ENCODE measurements around the gene GNPAT.
"Not testable (repeated sequence)": the region's sequence is repeated elsewhere in the genome, so short reads cannot be mapped to it uniquely, and the experiment has no call there.

Gene GNPAT

DNA sequence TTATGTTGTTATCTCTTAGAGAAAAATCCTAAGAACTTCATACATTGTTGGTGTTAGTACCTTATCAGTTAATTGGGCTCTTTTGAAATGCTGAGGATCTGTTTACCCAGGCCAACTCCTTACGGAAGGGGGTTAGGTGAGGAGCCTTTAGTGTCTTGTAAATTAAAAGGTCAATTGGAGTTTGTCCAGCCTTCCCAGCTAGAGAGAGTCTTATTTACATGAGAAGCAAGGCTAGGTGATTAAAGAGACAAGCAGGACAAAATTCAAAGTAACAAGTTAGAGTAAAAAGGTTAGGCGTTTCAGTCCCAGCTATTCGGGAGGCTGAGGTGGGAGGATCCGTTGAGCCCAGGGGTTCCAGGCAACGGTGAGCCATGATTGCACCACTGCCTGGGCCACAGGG lies 28.7 kb upstream of the GNPAT start:
- in situ Hi-C loops (cut with MboI; ENCODE audit: low sequenced_read_pairs), result not testable (repeated sequence)

DNA sequence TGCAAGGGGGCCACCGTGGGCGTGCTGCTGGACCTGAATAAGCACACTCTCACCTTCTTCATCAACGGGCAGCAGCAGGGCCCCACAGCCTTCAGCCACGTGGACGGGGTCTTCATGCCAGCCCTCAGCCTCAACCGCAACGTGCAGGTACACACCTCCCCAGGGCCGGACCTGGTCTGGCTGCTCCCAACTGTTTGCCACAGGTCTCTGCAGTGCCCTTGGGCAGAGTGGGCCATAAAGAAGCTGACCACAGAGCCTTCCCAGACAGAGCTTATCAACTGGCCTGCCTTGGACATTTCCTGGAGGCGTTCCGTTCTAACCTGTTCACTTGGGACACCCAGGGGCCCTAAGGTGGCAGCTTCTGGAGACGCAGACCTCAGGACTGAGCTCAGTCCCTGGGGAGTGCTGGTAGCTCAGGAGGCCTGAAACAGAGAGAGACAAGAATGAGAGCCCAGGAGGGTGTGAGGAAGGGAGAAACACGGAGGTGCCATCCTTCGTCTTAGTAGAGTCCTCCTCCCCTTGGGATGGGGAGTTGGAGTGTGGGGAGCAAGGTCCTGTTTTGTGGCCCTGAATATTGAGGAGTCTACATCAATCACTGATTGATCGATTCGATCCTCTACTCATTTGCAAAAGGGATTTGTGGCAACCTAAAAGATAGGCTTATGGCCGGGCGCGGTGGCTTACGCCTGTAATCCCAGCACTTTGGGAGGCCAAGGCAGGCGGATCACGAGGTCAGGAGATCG lies 27.0 kb upstream of the GNPAT start:
- in situ Hi-C loops (cut with MboI; ENCODE audit: low sequenced_read_pairs), result no loop called here

DNA sequence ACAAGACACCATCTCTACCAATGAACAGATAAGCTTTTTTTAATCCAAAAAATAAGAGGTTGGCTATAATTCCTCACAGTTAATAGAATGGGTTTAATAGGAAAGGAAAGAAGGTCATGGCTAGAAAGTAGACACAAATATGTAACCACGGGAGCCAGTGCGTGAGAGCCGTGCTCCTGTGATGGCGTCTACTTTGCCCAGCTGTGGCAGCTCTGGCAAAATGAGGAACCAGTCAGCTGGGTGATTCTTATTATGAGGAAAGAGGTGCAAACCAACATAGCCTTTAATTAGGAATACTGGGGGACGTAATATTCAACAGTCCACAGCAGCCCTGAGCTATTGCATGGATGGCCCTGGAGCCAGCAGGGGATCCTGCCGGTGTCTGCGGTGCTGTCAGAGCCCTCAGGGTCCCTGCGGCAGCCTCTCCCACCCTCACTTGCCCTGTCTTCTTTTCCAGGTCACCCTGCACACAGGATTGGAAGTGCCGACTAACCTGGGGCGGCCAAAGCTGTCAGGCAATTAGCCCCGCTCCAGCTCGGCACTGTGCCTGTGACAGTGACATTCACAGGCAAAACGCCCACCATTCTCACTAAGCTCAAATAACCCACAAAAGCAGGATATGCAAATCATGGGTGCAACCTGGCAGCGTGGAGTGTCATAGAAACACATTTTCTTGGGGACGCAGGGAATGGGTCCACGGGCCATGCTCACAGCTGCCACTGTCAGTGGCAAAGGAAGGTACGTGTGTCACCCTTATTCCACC lies 25.9 kb upstream of the GNPAT start:
- in situ Hi-C loops (cut with MboI; ENCODE audit: low sequenced_read_pairs), result no loop called here

DNA sequence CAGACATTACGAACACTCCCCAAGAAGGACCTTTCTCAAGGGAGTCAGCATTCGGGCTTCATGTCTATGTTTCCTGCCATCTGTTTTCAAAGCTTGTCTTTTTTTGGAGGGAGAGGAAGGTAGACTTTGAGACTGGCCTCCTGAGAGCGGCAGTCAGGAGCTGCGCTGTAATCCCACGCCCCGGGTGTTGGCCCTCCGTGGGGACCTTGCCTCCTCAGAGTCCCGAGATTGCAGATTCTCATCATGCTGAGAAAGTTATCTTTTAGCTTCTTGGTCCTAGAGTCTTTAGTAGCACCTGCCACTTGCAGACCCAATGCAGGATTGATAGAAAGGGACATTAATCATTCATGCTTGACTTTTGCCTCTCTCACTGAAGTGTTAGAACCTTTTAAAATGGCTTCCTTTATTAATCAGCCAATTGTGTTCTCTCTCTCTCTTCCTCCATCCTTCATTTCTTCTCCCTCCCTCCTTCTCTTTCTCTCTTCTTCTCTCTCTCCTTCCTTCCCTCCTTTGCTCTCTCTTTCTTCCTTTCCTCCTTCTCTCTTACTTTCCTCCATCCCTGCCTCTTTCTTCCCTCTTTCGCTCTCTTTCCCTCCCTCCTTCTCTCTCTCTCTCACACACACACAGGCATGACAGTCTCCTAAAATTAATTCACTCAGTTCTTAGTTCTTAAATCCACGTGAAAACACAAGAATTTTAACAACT lies 25.2 kb upstream of the GNPAT start:
- in situ Hi-C loops (cut with MboI; ENCODE audit: low sequenced_read_pairs), result no loop called here

DNA sequence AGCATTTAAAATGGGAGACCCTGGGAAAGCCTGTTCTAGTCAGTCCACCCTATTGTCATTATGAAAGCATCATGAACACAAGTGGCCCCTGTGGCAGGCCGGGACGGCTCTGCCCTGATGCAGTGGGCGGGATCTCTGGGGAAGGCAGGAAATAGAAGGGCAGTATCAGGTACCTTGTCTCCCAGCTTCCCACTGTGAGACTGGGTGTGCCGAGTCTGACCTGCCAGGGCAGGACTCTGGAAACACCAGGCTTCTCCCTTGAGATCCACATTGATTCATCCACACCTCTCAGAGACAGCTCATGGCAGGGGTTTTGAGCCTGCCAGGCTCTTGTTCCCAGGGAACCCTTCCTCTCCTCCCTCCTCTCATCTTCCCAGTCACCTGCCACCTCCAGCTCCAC lies 24.5 kb upstream of the GNPAT start:
- in situ Hi-C loops (cut with MboI; ENCODE audit: low sequenced_read_pairs), result no loop called here

DNA sequence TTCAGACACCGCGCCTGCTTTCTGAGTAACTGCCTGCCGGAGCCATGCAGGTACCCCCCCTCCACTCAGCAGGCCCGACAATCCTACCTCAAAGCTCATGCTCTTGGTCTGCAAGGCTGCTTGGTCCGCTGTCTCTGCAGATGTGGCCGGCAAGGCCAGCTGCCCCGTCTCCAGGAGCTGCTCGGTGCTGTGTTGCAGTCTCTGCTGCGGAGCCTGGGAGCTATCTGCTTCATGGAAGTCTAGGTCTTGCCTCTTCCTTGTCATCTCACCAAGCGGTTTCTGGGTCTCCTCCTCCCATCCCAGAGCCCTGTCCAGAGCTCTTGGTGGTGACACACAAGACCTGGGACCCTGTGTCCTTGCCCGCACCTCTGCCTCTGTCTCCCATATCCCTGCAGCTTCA lies 24.0 kb upstream of the GNPAT start:
- in situ Hi-C loops (cut with MboI; ENCODE audit: low sequenced_read_pairs), result no loop called here

DNA sequence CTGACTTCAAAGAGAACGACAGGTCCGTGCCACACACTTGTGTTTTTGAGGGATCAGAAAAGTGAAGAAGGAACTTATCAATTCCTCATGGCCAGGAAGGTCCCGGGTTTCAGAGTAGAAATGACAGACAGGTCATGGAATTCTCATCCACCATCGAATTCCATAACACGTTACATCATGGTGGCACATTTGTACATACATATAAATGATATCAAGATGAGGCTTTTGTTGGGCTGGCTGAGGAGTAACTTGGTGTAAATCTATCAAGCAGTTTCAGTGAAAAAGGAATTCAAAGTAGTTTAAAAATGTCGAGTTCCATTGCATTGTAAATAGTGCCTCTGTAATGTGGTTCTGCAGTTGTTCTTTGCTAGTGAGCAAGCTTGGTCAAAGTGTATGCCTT lies 22.9 kb upstream of the GNPAT start:
- in situ Hi-C loops (cut with MboI; ENCODE audit: low sequenced_read_pairs), result no loop called here

DNA sequence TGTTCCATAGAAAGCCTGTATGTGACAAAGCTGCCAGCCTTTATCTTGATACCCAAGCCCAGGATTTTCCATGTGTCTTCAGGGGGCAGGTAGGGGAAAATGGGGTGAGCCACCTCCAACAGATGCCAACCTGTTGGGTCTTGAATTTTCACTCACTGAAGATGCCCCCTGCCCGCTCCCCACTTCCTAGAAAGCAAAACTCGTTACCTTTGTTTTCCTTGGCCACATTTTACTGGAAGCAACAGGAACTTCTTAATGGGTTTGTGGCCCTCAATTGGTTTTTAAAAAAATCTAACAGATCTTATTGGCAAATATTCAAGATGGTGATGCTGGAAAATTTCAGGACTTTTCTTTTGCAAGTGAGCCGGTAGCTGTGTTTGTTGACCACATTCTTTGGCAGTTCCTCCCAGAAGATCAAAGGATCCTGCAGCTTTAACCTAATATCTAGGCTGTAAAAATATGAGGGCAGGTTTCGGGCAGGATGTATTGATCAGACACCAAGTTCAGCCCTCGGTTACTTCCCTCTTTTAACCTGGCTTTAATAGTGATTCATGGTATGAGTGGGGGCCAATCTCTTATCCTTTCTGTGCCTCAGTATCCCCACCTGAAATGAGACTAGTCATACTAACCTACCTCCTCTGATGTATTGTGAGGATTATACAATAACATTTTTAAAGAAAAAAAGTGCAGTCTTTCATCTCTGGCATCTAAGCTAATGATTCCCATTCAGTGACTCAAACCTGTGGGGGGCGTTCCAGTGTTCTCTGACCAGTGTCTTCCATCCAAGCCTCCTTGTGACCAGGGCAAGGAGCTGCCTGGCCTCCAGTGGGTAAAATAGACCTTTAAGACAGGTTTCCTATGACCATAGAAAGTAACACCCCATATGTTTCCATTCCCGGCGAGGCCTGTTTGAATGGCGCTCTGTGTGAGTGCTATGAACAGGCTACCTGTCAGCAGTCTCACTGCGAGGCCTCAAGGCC lies 21.3 kb upstream of the GNPAT start:
- in situ Hi-C loops (cut with MboI; ENCODE audit: low sequenced_read_pairs), result no loop called here

DNA sequence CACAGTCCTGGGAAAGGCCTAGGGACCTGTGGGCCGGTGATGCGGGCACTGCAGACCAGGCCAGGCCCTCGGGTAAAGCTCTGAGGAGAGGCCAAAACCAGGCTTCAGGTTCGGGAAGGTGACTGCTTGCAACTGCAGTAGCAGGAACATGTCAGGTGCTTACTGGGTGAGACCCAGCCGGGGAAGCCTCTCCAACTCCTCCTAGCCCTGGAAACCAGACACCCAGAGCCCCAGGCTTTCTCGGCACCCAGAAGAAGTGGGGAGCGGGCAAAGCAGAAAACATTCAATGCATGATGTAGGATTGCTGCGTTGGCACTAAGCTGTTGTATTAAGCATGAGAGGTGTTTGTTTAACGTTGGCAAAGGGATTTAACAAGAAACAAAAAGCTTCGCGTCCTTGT lies 20.2 kb upstream of the GNPAT start:
- in situ Hi-C loops (cut with MboI; ENCODE audit: low sequenced_read_pairs), result no loop called here

DNA sequence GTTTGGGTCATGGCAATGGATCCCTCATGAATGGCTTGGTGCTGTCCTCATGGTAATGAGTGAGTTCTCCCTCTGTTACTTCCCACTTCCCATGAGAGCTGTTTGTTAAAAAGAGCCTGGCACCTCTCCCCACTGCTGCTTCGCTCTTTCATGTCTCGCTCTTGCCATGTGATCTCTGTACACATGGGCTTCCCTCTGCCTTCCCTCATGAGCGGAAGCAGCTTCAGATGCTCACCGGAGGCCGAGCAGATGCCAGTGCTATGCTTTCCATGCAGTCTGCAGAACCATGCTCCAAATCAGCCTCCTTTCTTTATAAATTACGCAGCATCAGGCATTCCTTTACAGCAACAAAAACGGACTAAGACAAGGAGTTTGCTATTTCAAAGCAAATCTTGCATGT lies 14.9 kb upstream of the GNPAT start:
- in situ Hi-C loops (cut with MboI; ENCODE audit: low sequenced_read_pairs), result no loop called here

DNA sequence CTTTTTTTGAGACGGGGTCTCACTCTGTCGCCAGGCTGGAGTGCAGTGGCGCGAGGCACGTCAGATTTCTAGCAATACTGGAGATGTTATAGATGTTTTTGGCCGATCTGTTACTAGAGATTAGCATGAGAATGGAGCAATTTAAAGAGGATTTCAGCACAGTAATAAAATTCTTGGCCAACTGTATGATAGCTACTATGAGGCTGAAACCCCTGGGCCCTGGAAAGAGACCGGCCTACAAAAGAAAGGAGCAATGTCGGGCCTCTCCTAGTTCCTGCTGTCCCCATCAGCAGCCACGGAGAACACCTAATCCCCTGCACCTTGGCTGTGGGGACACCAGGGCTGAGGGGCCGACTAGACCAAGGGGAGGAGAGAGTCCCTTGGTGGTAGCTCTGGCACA lies 9.5 kb upstream of the GNPAT start:
- in situ Hi-C loops (cut with MboI; ENCODE audit: low sequenced_read_pairs), result no loop called here

DNA sequence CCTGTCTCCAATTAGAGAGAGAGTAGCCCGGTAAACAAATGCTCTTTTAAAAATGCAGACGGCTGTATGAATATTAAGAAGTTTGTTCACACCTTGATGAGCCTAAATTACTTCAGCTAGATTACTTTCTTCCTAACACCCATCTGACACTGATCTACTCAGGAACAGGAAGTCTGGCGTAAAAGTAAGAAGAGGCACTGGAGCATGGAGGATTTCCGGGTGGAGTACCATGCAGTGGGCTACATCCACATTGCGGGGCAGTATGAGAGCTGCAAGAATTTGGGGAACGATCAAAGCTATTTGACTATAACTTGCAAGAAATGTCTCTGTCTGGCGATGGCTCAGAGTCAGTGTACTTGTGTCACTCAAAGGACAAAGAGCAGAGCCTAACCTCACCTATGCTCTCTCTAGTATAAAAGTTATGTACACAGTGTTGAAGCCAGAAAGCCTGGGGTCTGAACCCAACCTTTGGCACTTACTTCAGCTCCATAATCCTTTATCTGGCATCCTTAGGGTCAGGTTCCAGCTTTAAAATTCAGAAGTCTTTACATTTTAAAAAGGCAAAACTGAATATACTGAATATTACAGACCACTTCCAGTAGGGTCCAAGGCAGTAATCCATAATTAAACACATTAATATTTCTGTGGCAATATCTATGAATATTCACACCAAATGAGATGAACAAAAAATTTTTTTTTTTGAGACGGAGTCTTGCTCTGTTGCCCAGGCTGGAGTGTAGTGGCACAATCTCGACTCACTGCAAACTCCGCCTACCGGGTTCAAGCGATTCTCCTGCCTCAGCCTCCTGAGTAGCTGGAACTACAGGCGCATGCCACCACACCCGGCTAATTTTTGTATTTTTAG lies 7.9 kb upstream of the GNPAT start:
- in situ Hi-C loops (cut with MboI; ENCODE audit: low sequenced_read_pairs), result no loop called here

DNA sequence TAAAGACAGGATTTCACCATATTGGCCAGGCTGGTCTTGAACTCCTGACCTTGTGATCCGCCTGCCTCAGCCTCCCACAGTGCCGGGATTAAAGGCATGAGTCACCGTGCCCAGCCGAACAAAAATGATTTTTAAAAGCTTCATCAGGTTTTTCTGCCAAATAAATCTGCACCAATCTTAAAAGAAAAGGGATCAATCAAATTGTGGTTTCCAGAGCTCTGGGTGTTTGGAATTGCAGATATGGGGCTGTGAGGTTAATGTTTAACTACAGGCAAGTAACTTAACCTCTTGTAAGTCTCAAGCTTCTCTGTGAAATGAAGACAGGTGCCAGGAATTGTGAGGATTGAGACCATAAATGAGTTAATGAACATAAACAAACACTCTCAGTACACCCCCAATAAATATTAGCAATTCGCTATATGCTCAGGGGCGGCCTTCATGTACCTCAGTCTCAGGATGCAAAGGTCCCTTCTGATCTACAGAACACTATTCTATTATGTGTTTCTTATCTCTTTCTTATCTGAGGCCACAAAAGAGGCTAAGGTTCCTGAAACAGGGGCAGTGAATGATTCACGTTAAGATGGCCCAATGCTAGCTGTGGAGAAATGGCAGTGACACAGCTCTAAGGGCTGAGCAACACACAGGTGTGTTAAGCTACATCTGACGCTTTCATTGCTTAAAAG lies 7.1 kb upstream of the GNPAT start:
- in situ Hi-C loops (cut with MboI; ENCODE audit: low sequenced_read_pairs), result no loop called here

DNA sequence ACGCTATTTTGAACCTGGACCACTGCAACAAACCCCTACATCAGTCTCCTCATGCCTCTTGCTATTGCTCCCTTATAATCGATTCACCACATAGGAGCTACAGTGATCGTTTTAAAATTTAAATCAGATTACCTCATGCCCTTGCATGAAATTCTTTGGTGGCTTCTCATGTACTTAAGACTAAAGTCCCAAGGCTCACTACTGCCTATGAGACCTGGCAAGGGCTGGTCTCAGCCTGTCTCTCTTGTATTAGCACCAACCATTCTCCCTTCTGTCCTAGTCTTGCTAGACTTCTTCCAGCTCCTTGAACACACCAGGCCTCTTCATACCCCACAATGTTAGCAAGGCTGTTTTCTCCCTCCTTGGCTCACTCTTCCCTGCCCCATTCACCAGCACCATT lies 6.5 kb upstream of the GNPAT start:
- in situ Hi-C loops (cut with MboI; ENCODE audit: low sequenced_read_pairs), result no loop called here

DNA sequence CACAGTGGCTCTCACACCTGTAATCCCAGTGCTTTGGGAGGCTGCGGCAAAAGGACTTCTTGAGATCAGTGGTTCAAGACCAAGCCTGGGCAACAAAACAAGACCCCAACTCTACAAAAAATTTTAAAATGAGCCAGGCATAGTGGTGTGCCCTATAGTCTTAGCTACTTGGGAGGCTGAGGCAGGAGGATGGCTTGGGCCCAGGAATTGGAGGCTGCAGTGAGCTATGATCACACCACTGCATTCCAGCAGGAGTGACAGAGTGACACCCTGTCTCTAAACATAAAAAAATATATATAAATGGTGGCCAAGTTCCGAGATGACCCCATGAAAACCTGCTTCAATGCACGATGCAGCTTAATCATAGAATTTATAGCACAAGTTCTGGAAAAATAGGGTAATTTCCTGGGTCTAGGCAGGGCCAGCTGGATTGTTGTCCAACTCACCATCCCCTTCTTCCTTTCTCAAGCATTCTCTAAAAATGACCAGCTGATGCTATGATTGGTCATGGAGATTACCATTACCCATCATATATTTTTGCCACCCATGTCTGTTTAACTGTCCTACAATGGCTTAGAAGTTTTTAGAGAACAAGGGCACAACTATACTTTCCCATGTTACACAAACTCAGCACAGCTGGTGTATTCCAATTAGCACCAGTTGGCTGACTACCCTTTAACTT lies 5.3 kb upstream of the GNPAT start:
- in situ Hi-C loops (cut with MboI; ENCODE audit: low sequenced_read_pairs), result no loop called here

DNA sequence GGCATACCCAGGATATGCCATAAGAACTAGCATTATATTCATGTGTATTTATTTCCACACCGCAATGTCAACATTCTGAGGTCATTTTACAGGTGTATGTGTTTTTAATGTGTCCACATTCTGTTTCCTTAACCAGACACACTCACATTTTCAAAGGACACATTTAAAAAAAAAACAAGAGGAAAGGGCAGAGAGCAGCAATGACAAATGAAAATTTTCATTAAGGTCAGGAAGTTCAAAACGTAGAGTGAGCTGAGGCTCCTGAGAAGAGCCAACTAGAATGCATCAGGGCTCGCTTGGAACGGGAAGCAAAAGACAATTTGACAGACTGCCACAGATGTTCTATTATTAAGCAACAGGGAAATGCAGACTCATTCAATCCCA lies 4.8 kb upstream of the GNPAT start:
- in situ Hi-C loops (cut with MboI; ENCODE audit: low sequenced_read_pairs), result no loop called here

DNA sequence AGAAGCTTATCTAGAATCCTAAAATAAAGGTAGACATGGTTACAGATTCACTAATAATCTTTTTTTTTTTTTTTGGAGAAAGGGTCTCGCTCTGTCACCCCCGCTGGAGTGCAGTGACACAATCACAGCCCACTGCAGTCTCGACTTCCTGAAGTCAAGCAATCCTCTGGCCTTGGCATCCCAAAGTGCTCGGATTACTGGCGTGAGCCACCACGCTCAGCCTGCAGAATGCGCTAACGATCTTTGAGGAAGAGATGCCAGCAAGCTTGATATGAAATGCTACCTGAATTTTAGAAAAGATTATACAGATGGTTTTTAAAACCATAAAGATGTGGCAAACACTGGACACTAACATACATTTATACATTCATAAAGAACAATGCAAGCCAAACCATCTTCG lies 4.1 kb upstream of the GNPAT start:
- in situ Hi-C loops (cut with MboI; ENCODE audit: low sequenced_read_pairs), result no loop called here

DNA sequence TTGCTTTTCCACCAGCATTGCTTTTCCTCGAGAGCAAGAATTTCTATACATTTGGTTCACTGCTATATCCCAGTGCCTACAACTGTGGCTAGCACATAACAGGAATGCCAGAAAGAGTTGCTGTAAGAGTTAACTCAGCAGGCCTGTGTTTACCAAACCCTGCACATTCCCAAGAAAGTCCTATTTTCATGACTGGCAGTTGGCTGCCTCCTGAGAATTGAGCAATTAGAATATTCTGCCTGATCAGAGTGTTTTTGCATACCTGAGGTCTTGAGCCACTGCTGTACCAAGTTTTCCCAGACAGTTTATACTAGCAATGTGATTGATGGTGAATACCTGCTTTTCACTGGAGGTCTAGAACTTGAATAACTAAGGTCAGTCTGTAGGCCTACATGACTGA lies 2.7 kb upstream of the GNPAT start:
- in situ Hi-C loops (cut with MboI; ENCODE audit: low sequenced_read_pairs), result no loop called here

DNA sequence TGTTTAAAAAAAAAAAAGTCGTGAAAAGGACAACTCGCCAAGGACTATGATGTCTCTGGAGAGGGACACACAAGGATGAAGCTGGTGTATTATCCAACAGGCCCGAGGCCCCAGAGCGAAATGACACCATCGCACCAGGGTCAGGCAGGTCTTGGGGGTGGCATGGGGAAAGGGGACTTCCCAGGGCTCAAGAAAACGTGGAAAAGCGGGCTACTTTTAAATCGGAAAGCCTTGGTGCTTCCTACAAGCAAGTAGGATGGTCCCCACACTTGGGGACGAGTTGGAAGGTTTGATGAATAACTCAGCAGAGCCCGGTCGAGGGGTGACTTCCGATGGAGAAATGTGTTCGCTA lies 505 bp upstream of the GNPAT start:
- in situ Hi-C loops (cut with MboI; ENCODE audit: low sequenced_read_pairs), result no loop called here

All from hTERT RPE-1 (cell line).